Measurements from ENCODE around the gene PADI3.
"Not testable (repeated sequence)": the region's sequence is repeated elsewhere in the genome, so short reads cannot be mapped to it uniquely, and the experiment has no call there.

The PADI3 gene

GRCh38 chr1:17301767-17302166 lies 52.9 kb downstream of the PADI3 start:
- DNase-seq (ENCODE audit: low read depth in 2 of 2) = no peak

- DNase-seq (ENCODE audit: low read depth in 2 of 2) = no peak
Measured at GRCh38 chr1:17304151-17304825, 55.4 kb downstream of the PADI3 start.

- DNase-seq (ENCODE audit: low read depth in 2 of 2) = no peak
Measured at GRCh38 chr1:17304826-17305175, 55.9 kb downstream of the PADI3 start.

GRCh38 chr1:17305576-17306095 lies 56.7 kb downstream of the PADI3 start:
- DNase-seq (ENCODE audit: low read depth in 2 of 2) = no peak

- DNase-seq (ENCODE audit: low read depth in 2 of 2) = no peak
Measured at GRCh38 chr1:17306407-17306806, 57.5 kb downstream of the PADI3 start.

DNA sequence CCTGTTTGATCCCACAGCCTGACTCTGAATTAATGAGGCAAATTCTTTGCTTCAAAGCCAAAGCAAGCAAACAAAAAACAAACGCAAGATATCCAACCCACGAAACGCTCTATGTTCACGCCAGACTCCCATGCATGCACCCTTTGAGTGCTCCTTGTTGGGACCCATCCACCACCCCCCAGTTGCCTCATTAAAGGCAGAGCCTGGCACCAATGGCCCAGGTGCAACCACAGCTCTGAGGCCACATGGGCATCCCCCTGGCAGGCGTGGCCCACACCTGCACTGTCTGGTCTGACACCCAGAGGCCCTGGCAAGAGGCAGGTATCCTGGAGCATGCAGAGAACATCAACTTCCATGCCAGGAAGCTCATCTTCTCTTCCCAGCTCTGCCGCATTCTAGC lies 58.0 kb downstream of the PADI3 start:
- no peak for DNase-seq (ENCODE audit: low read depth in 2 of 2)

DNA sequence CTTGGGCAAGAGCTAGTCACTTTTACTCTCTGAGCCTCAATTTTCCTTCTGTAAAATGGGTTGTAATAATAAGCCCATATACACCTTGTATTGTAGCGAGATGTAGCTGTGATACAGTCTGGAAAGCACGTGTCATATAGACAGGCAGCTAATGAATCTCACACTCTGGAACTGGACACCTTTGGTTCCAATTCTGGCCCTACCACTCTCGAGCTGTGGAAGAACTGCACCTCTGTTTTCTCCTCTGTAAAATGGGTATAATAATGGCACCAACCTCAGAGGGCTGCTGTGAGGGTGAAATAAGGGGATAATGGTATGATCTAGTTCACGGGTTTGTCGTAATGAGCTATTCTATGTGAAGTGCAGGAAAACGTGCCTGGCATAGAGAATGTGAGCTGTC lies 58.4 kb downstream of the PADI3 start:
- no peak for DNase-seq (ENCODE audit: low read depth in 2 of 2)

DNA sequence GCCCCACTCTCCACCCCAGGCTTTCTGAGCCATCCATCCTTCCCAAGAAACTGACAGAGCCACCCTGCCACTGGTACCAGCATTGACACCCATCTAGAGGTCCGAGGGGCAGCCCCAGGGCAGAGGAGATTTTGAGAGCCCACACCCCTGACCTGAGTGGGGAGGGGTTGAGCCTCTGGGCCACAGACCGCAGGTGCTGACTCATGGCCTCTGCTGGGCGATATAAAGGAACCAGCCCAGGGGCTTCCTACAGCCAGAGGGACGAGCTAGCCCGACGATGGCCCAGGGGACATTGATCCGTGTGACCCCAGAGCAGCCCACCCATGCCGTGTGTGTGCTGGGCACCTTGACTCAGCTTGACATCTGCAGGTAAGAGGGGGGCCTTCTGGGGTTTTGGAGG lies 59.0 kb downstream of the PADI3 start, which contains the start of gene PADI4:
Gene PADI4 (plus strand): TSS at position 252 of the 400 bp plus-strand sequence. CDS start 26 bp downstream, at position 278.
- DNase-seq (ENCODE audit: low read depth in 2 of 2) = no peak

- no peak for DNase-seq (ENCODE audit: low read depth in 2 of 2)
Measured at GRCh38 chr1:17308593-17308992, 59.7 kb downstream of the PADI3 start.

GRCh38 chr1:17309426-17310067 lies 60.6 kb downstream of the PADI3 start:
- no peak for DNase-seq (ENCODE audit: low read depth in 2 of 2)

- no peak for DNase-seq (ENCODE audit: low read depth in 2 of 2)
Measured at GRCh38 chr1:17310068-17310640, 61.3 kb downstream of the PADI3 start.

- no peak for DNase-seq (ENCODE audit: low read depth in 2 of 2)
Measured at GRCh38 chr1:17313530-17314309, 64.8 kb downstream of the PADI3 start.

DNA sequence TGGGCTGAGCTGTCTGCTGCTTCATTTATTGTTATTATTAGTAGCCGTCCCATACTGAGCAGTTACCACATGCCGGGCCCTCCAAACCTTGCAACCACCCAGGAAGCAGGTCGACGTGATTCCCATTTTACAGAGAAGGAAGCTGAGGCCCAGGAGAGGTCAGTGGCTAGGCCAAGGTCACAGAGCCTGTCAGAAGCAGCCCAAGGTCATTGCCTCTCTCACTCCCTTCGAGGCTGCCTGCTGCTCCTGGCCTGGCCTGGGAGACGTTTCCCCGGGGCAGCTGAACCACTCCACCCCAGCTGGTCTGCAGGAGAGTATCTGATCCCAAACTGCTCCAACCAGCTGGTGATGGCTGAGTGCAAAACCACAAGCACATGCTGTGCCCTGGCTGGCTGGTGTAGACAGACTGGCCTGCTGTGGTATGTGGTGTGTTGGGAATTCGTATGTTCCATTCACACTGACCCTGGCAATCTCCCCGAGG lies 65.6 kb downstream of the PADI3 start:
- no peak for DNase-seq (ENCODE audit: low read depth in 2 of 2)

DNA sequence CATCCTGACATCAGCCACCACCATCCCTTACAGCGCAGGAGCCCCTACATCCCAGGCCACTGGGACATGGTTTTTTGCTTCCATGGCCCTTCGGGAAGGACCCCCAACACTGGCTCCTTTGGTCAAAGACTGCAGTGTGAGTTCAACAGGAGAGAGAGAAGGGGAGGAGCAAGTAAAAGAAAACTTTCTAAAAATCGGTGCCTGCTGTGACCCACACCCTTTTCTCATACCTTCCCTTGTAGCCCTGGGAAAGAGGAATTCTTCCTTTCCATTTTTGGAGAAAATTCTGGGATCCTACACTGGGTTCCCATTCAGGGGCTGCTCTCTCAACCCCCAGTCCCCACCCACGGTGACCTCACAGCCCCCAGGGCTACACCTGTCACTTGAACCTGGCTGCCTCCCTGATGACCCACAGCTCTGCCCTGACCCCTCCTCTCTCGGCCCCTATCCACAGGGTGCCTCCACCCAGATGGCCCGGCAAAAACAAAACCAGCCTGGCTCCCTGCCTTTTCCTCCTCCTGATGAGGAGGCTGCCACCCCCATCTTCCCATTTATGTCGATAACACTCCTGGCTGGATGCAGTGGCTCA lies 66.7 kb downstream of the PADI3 start:
- DNase-seq (ENCODE audit: low read depth in 2 of 2) = no peak

DNA sequence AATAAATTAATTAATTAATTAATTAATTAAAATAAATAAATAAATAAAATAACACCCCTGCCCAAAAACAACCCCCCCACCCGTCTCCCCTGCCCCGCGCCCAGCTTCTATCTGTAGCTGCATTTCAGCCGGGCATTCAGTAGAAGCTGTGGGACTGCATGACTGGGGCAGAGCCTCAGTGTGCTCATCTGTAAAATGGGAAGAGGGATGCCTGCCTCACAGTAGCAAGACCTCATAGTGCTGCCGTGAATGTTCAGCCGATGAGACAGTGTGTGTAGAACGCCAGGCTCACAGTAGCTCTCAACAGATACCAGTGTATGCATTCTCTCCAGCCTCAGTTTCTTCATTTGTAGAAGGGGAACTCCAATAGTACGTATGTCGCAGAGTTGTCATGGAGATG lies 67.8 kb downstream of the PADI3 start:
- no peak for DNase-seq (ENCODE audit: low read depth in 2 of 2)

DNA sequence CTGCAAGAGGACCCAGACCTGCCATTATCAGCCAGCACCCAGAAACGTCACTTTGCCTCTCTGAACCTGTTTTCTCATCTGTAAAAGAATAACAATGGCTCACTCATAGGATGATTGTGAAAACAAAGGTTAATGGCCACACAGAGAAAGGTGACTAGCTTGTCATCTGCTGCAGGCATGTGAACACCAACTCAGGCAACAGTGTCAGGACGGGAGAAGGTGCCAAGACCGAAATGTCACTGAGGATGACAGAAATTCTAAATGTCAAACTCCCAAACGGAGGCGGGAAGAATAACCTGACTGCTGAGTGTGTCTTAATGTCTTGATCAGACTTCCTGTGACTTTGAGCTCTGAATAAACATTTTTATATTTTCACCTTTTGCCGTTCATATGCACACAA lies 69.4 kb downstream of the PADI3 start:
- no peak for DNase-seq (ENCODE audit: low read depth in 2 of 2)

GRCh38 chr1:17319561-17320350 lies 70.9 kb downstream of the PADI3 start:
- no peak for DNase-seq (ENCODE audit: low read depth in 2 of 2)

DNA sequence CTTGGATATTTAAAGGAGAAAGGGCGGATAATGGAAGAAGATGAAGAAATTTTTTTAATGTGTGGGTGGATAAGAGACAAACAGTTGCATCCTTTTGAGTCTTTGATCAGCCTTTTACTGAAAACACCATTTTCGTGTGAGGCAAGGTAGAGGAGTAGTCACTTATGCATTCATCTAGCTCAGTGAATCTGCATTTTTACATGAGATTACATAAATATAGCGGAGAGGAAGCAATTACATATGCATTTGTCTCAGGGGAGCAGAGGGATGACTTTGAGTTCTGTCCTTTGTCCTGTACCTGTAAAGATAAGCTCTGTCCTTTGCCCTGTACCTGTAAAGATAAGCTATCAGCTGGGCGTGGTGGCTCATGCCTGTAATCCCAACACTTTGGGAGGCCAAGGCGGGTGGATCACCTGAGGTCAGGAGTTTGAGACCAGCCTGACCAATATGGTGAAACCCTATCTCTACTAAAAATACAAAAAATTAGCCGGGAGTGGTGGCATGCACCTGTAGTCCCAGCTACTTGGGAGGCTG lies 73.0 kb downstream of the PADI3 start:
- DNase-seq (ENCODE audit: low read depth in 2 of 2) = not testable (repeated sequence)

DNA sequence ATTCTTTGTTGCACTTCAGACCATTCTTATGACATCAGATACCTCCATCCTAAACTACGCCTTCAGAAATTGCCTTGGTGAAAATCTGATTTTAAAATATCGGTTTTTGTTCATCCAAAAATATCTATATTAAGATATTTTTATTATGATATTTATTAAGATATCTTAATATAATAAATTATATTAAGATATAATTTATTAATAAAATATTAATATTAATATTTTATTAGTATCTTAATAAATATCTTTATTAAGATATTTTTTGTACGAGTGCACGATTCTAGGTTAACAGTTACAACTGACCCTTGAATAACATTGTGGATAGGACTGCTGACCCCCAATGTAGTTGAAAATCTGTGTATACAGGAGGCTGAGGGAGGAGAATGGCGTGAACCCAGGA lies 80.0 kb downstream of the PADI3 start:
- DNase-seq (ENCODE audit: low read depth in 2 of 2) = no peak

DNA sequence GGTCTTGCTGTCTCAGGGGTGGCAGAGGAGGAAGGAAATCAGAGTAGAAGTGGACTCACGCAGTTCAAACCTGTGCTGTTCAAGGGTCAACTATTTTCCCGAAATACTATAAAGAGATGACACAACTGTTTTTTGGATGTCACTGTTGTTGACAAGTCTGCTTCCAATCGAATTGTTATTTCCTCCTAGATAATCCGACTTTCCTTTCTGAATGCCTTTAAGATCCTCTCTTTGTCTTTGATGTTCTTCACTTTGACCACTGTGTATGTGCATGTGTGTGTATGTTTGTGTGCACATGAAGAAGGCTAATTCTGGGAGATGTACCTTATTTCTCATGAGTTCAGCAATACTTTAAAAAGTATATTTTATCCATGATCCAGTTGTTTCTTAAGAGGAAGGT lies 80.7 kb downstream of the PADI3 start:
- DNase-seq (ENCODE audit: low read depth in 2 of 2) = no peak

GRCh38 chr1:17330856-17331255 lies 82.0 kb downstream of the PADI3 start:
- no peak for DNase-seq (ENCODE audit: low read depth in 2 of 2)

Data from stimulated activated CD8-positive, alpha-beta memory T cell treated with anti-CD3 and anti-CD28 coated beads, Interleukin-15, amount 100 ng/mL, for 4 hours (primary cell).